Karpas-422 (cell line): Measurements from ENCODE around the gene HOMEZ. TPM values are rescaled to one million over a fixed set of nuclear protein-coding genes. Genes with fewer than 3 reads are reported as not detected.

Experiments
- DNase-seq: peaks from one replicate; pipeline ENCODE4 v3.0.0-alpha.2; 2015
- H2AFZ ChIP-seq: fragments of 200-600 bp; sonication (generic); 2 replicates; pipeline ENCODE4 v1.6.1; 2014; ENCODE audit warnings: antibody characterized with exemption, low read length, mixed read lengths
- H3K27ac ChIP-seq: fragments of 200-600 bp; sonication (generic); 2 replicates; pipeline ENCODE4 v1.5.1; 2014; ENCODE audit warnings: mild to moderate bottlenecking, low read length, moderate library complexity
- H3K27me3 ChIP-seq: fragments of 200-600 bp; sonication (generic); 2 replicates; pipeline ENCODE4 v1.6.1; 2014; ENCODE audit warnings: low read length, mixed read lengths
- H3K36me3 ChIP-seq: fragments of 200-600 bp; sonication (generic); 2 replicates; pipeline ENCODE4 v1.6.1; 2014; ENCODE audit warnings: low read length, mixed read lengths; ENCODE audit not compliant: insufficient read depth
- H3K4me1 ChIP-seq: fragments of 200-600 bp; sonication (generic); 2 replicates; pipeline ENCODE4 v1.6.1; 2014; ENCODE audit warnings: mild to moderate bottlenecking, low read length, mixed read lengths
- H3K4me2 ChIP-seq: fragments of 200-600 bp; sonication (generic); 2 replicates; pipeline ENCODE4 v1.6.1; 2014; ENCODE audit warnings: low read length, low read depth, mild to moderate bottlenecking; ENCODE audit not compliant: poor library complexity, severe bottlenecking
- H3K4me3 ChIP-seq: fragments of 200-600 bp; sonication (generic); 2 replicates; pipeline ENCODE4 v1.5.1; 2014; ENCODE audit warnings: mild to moderate bottlenecking, antibody characterized with exemption, low read length, mixed read lengths
- H3K79me2 ChIP-seq: fragments of 200-600 bp; sonication (generic); 2 replicates; pipeline ENCODE4 v1.6.1; 2014; ENCODE audit warnings: mild to moderate bottlenecking, low read length, mixed read lengths
- H3K9ac ChIP-seq: fragments of 200-600 bp; sonication (generic); 2 replicates; pipeline ENCODE4 v1.6.0; 2014; ENCODE audit warnings: low read length
- H3K9me2 ChIP-seq: fragments of 200-600 bp; sonication (generic), shearing (Covaris generic); replicated peaks from 2 replicates; pipeline ENCODE4 v1.6.0; 2014; ENCODE audit warnings: mild to moderate bottlenecking, low read length, moderate library complexity; ENCODE audit not compliant: insufficient read depth
- H3K9me3 ChIP-seq: fragments of 300-700, 200-600 bp; sonication (generic); 2 replicates; pipeline ENCODE4 v1.6.1; 2014; ENCODE audit warnings: low read length, mixed read lengths
- H4K20me1 ChIP-seq: fragments of 200-600 bp; sonication (generic); 2 replicates; pipeline ENCODE4 v1.6.1; 2014; ENCODE audit warnings: mild to moderate bottlenecking, antibody characterized with exemption, low read length, low read depth; ENCODE audit not compliant: insufficient read depth
- total RNA-seq: library from RNA; depleted of rRNA; stranded (reverse); fragments of >200 nt; shearing (Covaris generic); gene quantifications from 2 replicates; pipeline ENCODE4 v1.2.3, GENCODE V29; 2014; ENCODE audit warnings: low replicate concordance

Gene HOMEZ
- total RNA-seq, 1 experiment from 2014 or later, result 12.7 TPM

DNA sequence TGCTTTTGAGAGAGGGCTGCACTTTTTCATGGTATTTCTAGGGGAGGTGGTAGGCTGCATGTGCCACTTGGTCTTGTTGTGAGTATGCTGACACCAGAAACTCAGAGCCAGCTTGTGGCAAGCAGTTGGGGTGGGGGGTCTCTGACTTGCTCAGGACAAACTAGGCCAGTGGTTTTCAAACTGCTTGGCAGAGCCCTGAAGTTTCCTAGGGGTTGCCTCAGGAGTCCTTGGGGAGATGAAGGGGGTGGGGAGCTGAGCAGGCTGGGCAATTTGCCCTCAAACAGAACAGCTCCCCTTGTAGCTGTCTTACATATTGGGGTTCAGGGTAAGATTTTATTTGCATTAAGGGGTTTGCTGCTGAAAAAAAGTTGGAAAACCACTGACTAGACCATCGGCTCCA, 24.6 kb upstream of the HOMEZ start:
- Histone ChIP-seq H2AFZ (no peak overlapping the region), H3K4me2 (no peak overlapping the region), H3K4me1 (peaks cover 24% of the 10 kb centered on the region), H3K27ac (no peak overlapping the region), H3K36me3 (peaks cover 9% of the 10 kb centered on the region; the same call in 1 of the 2 replicates), H3K9ac (no peak overlapping the region), H3K9me2 (no peaks in the 10 kb centered on the region), H3K27me3 (no peaks in the 10 kb centered on the region), H3K4me3 (no peak overlapping the region), H3K9me3 (no peaks in the 10 kb centered on the region), H4K20me1 (no peaks in the 10 kb centered on the region), H3K79me2 (peaks cover 54% of the 10 kb centered on the region)
- DNase-seq, result no peak

- Histone ChIP-seq H4K20me1 (no peaks in the 10 kb centered on the region), H3K9ac (0 out of 2 replicates have a peak overlapping the region, but pooled peaks have one; percentile 98), H3K27ac (no peak overlapping the region), H3K36me3 (peaks cover 9% of the 10 kb centered on the region; the same call in 1 of the 2 replicates), H3K4me2 (no peak overlapping the region), H3K9me2 (no peaks in the 10 kb centered on the region), H2AFZ (no peak overlapping the region), H3K9me3 (no peaks in the 10 kb centered on the region), H3K4me3 (no peak overlapping the region), H3K27me3 (no peaks in the 10 kb centered on the region), H3K4me1 (peaks cover 26% of the 10 kb centered on the region), H3K79me2 (peaks cover 54% of the 10 kb centered on the region)
- DNase-seq, result no peak
Observed at GRCh38 chr14:23308721-23309445, 23.0 kb upstream of the HOMEZ start.

DNA sequence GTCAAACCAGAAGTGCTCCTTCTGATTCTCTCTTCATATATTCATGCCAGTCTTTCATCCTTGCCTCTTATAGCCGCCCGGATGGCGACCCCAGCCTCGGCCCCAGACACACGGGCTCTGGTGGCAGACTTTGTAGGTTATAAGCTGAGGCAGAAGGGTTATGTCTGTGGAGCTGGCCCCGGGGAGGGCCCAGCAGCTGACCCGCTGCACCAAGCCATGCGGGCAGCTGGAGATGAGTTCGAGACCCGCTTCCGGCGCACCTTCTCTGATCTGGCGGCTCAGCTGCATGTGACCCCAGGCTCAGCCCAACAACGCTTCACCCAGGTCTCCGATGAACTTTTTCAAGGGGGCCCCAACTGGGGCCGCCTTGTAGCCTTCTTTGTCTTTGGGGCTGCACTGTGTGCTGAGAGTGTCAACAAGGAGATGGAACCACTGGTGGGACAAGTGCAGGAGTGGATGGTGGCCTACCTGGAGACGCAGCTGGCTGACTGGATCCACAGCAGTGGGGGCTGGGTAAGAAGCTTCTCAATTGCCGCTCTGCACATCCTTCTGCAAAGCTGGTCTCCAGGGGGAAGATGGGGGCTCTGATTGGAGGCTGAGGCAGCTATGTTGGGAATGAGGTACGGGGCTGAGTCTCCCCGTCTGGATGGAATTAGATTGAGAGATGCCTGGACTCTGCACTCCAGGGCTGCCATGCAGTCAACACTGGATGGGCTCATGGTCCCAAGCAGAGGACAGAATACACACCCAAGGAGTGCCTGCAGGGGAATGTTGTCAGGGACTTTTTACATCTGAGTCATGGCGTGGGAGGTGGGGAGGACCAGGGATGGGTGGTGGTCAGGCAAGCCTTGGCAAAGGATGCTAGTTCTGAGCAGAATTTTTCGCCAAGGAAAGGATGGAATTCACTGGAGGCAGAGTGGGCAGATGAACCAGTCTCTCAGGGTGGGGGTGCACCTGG, 22.0 kb upstream of the HOMEZ start:
- DNase-seq, result no peak
- H3K79me2 ChIP-seq, result peaks cover 57% of the 10 kb centered on the region
- H2AFZ ChIP-seq, result no peak overlapping the region
- no peaks in the 10 kb centered on the region for H3K9me3 ChIP-seq
- H3K36me3 ChIP-seq, result peaks cover 9% of the 10 kb centered on the region; the same call in 1 of the 2 replicates
- peak overlapping the region; percentile 95 for H3K4me2 ChIP-seq
- no peaks in the 10 kb centered on the region for H3K9me2 ChIP-seq
- peak overlapping the region; percentile 59; the same call in 1 of the 2 replicates for H3K27ac ChIP-seq
- H4K20me1 ChIP-seq, result no peaks in the 10 kb centered on the region
- H3K27me3 ChIP-seq, result no peaks in the 10 kb centered on the region
- H3K4me1 ChIP-seq, result peaks cover 29% of the 10 kb centered on the region
- H3K4me3 ChIP-seq, result peak overlapping the region; percentile 97
- peak overlapping the region; percentile 98 for H3K9ac ChIP-seq

- Histone ChIP-seq H3K4me3 (peak overlapping the region; percentile 97), H3K9me3 (no peaks in the 10 kb centered on the region), H3K27ac (peak overlapping the region; percentile 59), H3K27me3 (no peaks in the 10 kb centered on the region), H3K4me1 (peaks cover 34% of the 10 kb centered on the region), H4K20me1 (no peaks in the 10 kb centered on the region), H3K4me2 (peak overlapping the region; percentile 95), H3K79me2 (peaks cover 57% of the 10 kb centered on the region), H3K9me2 (no peaks in the 10 kb centered on the region), H3K9ac (peak overlapping the region; percentile 98), H2AFZ (no peak overlapping the region), H3K36me3 (peaks cover 9% of the 10 kb centered on the region; the same call in 1 of the 2 replicates)
- no peak for DNase-seq
Observed at GRCh38 chr14:23307146-23307530, 21.2 kb upstream of the HOMEZ start.

DNA sequence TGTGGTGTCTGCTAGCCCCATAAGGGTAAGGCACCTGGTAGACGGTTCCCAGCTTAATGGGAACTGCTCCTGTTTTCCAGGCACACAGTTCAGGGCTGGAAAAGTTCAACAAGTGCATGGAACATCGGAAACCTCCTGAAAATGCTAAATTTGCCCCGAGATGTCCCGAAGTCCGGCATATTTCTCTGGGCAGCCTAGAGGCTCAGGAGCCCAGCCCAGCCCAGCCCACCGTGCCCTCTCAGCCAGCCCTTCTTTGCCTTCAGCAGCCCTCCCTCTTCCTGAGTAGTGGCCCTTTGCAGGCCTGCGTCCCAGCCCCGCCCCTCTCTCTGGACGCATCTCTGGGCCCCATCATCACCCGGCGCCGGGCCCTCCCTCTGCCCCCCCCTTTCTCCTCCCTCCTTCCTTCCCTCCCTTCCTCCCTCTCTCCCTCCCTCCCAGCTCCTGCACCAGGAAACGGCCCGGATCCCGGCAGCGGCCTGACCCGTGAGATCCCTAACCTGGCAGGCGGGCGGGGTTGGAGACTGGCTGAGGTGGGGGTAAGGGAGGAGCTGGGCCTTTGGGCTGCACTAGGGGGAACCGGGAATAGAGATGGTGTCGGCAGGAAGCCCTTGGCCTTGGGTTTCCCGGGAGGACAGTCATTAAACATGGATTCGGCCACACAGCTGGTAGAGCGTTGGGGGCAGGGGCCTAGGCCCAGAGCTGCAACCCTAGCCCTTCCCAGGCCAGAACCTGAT, 20.6 kb upstream of the HOMEZ start, which contains the start of gene BCL2L2:
Gene BCL2L2, plus strand, starts transcription at position 422 of the 734 bp plus-strand sequence. CDS start 935 bp downstream, outside the sequence.
- peak within 1 kb of the TSS; percentile 59 for H3K27ac ChIP-seq

GRCh38 chr14:23302290-23303225, 16.6 kb upstream of the HOMEZ start, which contains the start of gene PPP1R3E:
Gene PPP1R3E, minus strand, starts transcription at chr14:23302859. Its CDS starts 283 bp downstream, at chr14:23302576.
- DNase-seq, result peak; percentile 95
- peaks cover 41% of the 10 kb centered on the region for H3K79me2 ChIP-seq
- no peaks in the 10 kb centered on the region for H3K27me3 ChIP-seq
- no peaks in the 10 kb centered on the region for H3K9me3 ChIP-seq
- H4K20me1 ChIP-seq, result no peaks in the 10 kb centered on the region
- peaks cover 42% of the 10 kb centered on the region for H3K4me1 ChIP-seq
- H3K4me3 ChIP-seq, result peak within 1 kb of the TSS; percentile 74
- H3K36me3 ChIP-seq, result peaks cover 18% of the 10 kb centered on the region; the same call in 1 of the 2 replicates
- H3K27ac ChIP-seq, result peak within 1 kb of the TSS; percentile 73
- peak within 1 kb of the TSS; percentile 80 for H3K9ac ChIP-seq
- no peaks in the 10 kb centered on the region for H3K9me2 ChIP-seq
- peak within 1 kb of the TSS; percentile 87 for H3K4me2 ChIP-seq
- peak within 1 kb of the TSS; percentile 18; the same call in 1 of the 2 replicates for H2AFZ ChIP-seq

More for the DNA sequence above, 20.6 kb upstream of the HOMEZ start, which contains the start of gene BCL2L2:
- peak within 1 kb of the TSS; percentile 69; the same call in 1 of the 2 replicates for H2AFZ ChIP-seq
- H3K36me3 ChIP-seq, result peaks cover 9% of the 10 kb centered on the region; the same call in 1 of the 2 replicates
- no peaks in the 10 kb centered on the region for H4K20me1 ChIP-seq
- peaks cover 54% of the 10 kb centered on the region for H3K79me2 ChIP-seq
- H3K4me1 ChIP-seq, result peaks cover 37% of the 10 kb centered on the region
- peak; percentile 95 for DNase-seq
- H3K4me3 ChIP-seq, result peak within 1 kb of the TSS; percentile 97
- H3K9ac ChIP-seq, result peak within 1 kb of the TSS; percentile 98
- no peaks in the 10 kb centered on the region for H3K27me3 ChIP-seq
- peak within 1 kb of the TSS; percentile 95 for H3K4me2 ChIP-seq
- H3K9me2 ChIP-seq, result no peaks in the 10 kb centered on the region
- no peaks in the 10 kb centered on the region for H3K9me3 ChIP-seq

- peak overlapping the region; percentile 73 for H3K27ac ChIP-seq
- H3K4me3 ChIP-seq, result peak overlapping the region; percentile 74
- H3K36me3 ChIP-seq, result peaks cover 23% of the 10 kb centered on the region; the same call in 1 of the 2 replicates
- H3K4me1 ChIP-seq, result peaks cover 38% of the 10 kb centered on the region
- no peak for DNase-seq
- peak overlapping the region; percentile 87 for H3K4me2 ChIP-seq
- H3K9ac ChIP-seq, result peak overlapping the region; percentile 80
- H3K27me3 ChIP-seq, result no peaks in the 10 kb centered on the region
- no peaks in the 10 kb centered on the region for H3K9me3 ChIP-seq
- H4K20me1 ChIP-seq, result no peaks in the 10 kb centered on the region
- peak overlapping the region; percentile 18; the same call in 1 of the 2 replicates for H2AFZ ChIP-seq
- H3K9me2 ChIP-seq, result no peaks in the 10 kb centered on the region
- H3K79me2 ChIP-seq, result peaks cover 35% of the 10 kb centered on the region
Observed at GRCh38 chr14:23301969-23302289, 16.0 kb upstream of the HOMEZ start.
